CD4-positive, alpha-beta T cell treated with Interleukin-12 subunit alpha and Interleukin-12 subunit beta, for 1 hour (primary cell): ENCODE measurements around the gene ARMC9.
"Not testable (repeated sequence)": the region's sequence is repeated elsewhere in the genome, so short reads cannot be mapped to it uniquely, and the experiment has no call there.

Source experiments
- DNase-seq: peaks from one replicate; pipeline ENCODE4 v3.0.0-alpha.2; 2020

Gene ARMC9

DNA sequence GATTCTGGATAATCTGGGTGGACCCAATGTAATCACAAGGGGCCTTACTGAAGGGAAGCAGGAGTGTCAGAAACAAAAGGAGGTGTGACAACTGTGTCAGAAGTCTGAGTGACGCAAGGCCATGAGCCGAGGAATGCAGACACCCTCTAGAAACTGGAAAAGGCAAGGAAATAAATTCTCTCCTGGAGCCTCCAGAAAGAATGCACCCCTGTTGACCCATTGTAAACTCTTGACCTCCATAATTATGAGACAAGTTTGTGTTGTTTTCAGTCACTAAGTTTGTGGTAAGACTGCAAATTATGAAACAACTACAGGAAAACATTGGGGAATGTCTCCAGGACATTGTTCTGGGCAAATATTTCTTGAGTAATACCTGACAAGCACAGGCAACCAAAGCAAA is 149.7 kb downstream of the ARMC9 start:
- no peak for DNase-seq

DNA sequence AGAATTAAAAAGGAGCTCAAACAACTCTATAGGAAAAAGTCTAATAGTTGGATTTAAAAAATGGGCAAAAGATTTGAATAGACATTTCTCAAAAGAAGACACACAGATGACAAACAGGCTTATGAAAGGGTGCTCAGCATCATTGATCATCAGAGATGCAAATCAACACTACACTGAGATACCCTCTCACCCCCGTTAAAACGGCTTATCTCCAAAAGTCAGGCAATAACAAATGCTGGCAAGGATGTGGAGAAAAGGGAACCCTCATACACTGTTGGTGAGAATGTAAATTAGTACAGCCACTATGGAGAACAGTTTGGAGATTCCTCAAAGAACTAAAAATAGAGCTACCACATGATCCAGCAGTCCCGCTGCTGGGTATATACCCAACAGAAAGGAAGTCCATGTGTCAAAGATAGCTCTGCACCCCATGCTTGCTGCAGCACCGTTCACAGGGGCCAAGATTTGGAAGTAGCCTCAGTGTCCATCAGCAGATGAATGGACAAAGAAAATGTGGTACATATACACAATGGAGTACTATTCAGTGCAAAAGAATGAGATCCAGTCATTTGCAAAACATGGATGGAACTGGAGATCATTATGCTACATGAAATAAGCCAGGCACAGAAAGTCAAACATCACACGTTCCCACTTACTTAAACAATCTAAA is 150.4 kb downstream of the ARMC9 start:
- DNase-seq = no peak

DNA sequence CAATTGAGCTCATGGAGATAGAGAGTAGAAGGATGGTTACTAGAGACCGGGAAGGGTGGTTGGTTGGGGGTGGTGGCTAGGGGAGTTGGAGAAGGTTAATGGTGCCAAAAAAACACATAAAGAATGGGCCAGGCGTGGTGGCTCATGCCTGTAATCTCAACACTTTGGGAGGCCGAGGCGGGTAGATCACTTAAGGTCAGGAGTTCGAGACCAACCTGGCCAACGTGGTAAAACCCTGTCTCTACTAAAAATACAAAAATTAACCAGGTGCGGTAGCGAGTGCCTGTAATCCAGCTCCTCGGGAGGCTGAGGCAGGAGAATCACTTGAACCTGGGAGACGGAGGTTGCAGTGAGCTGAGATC is 150.9 kb downstream of the ARMC9 start:
- DNase-seq = not testable (repeated sequence)

DNA sequence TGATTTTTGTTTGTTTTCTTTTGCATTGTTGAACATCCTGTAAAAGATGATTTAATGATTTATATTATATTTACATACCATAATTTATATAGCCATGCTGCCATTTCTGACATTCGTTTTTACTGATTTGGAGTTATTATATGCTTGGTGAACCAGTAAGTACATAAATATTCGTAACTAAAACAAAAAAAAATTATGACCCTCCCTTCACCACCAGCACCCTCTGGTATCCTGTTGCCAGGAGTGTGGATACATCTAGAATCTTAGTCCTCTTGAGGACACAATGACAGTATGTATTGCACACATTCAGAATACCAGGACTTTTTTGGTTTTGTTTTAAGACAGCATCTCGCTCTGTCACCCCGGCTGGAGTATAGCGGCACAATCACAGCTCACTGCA is 153.2 kb downstream of the ARMC9 start:
- DNase-seq = no peak

DNA sequence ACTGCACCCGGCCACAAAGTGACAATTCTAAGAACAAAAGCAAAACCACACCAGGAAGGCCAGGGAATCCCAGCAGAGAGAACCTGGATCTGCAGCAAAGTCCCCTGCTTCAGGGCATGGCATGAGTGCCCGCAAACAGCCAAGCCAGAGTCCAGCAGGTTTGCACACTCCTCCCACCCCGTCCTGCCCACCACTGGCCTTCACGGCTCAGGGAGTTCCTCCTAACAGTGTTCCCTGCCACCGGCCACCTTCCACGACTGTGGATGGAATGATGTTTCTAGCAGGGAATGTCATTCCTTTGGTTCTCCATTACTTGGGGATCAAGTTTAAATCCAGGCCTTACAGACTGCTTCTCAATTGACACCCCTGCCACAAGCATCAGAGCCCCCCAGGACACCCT is 155.0 kb downstream of the ARMC9 start:
- DNase-seq = no peak

DNA sequence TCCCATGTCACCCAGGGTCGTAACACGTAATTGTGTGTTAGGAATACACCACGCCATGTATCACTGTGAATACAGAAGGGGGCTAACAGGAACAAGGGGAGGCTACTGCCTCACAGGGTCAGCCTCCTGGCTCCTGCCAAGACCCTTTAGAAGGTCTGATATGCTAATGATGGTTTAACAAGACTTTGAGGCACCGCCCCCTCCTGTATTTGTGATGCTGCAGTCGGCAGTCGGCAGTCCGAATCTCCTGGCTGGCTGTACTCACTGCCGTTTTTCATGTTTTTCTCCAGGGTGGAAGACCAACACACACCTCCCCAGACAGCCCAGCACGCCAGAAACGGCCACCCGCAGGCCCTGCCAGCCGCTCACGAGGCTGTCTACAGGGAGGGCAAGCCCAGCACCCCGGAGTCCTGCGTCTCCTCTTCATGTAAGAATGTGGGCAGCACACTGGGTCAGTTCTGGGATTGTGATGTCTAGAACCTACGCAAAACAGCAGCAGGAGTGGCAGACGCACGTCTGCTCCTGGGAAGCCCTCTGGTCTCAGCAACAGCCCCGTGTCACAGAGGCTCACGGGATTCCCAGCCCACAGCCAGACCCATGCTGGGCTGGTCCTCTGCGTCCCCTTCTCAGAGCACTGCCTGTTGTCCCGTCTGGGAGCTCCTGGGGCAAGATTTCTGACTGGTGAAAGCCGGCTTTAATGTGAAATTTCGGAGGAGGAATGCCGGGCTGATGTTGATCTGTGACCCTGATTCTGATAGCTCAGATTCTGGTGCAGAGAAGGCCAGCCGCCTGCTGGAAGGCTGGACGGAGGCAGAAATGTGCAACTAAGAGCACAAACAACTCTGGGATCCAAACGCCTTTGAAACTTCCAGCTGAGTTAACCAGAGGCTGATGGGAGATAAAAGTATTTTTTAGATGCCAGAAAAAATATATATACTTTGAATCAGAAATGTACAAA is 157.4 kb downstream of the ARMC9 start:
- no peak for DNase-seq

DNA sequence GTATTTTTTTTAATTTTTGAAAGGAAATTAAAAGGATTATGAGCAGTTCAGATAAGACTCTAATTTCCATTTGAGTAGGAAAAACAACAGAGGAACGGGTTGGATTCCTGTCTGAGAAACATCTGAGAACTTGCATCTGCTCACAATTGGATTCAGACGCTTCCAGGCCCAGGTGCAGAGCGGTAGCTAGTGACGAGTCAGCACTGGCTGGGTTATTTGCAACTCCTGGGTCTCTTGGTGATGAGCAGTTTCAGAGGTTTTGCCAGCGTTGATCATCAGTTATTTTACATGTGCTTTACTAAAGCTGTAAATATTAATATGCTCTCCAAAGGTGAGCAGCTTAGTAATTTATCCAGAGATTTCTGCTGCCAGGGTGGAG is 158.0 kb downstream of the ARMC9 start:
- DNase-seq = no peak

DNA sequence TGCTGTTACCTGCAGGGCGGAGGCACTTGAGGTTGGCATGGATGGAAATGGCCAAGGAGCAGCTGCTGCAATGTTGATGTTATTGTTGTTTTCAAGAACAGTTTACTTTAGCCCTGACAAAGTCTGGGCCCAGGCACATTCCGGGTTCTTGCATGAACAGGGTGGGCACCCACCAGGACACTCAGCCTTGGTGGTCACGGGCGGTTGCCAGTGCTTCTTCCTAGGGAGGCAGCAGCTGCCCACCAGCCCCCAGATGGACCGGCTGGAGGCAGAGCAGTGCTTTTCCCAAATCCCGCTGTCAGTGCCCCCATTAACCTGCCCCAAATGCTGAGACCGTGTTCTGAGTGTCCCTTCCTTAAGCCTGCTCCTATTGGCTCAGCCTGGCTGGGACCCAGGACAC is 158.6 kb downstream of the ARMC9 start:
- no peak for DNase-seq

DNA sequence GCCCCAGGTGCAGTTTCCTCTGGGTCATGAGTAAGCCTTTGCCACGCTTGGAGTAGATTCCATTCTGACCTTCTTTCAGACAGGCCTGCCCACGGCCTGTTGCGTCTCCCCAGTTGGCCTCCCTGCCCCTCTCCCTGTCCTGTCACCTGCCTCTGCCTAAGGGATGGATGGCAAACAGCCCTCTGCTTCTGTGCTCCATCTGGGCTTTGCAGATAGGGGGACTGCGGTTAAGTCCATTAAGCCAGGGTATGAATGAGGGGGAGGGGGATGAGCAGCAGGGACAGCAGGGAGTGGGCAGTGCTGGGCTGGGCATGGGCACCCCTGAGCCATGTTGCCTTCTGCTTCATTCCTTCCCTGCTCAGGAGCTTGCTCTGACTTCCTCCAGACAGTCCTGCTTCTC is 159.5 kb downstream of the ARMC9 start:
- no peak for DNase-seq

DNA sequence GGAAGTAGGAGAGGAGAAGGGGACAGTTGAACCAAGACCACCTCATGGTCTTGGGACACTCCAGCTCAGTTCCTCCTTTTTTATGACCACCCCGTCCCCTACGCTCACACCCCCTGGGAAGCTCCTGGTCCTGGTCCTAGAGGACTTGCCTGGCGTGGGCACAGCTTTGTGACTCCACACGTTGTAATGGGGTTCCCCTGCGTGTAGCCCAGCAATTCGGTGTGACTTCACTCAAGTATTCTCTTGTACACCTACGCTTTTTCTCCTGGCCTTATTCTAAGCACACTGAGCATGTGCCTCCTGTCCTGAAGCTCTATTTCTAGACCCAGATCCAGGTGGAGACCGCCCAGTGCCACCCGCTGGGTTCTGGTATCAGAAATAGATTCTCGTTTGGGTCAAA is 161.0 kb downstream of the ARMC9 start:
- DNase-seq = no peak

DNA sequence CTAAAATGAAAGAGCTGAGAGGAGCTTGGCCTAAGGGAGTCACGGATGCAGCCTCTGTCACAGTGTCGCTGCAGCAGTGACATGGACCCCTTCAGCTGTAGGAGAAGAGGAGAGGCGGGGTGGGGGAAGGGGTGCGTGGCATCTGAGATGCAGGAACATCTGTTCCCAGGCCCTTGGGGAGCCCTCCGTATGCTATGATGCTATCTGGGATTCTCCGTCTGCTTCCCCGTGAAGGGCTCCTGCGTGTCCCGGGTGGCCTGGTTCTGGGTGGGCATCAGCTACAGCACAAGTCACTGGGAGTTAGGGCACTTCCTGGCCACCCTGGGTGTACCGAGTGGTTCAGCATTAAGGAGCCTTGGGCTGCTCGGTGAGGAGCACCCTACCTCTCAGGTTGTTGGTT is 161.5 kb downstream of the ARMC9 start:
- DNase-seq = no peak

DNA sequence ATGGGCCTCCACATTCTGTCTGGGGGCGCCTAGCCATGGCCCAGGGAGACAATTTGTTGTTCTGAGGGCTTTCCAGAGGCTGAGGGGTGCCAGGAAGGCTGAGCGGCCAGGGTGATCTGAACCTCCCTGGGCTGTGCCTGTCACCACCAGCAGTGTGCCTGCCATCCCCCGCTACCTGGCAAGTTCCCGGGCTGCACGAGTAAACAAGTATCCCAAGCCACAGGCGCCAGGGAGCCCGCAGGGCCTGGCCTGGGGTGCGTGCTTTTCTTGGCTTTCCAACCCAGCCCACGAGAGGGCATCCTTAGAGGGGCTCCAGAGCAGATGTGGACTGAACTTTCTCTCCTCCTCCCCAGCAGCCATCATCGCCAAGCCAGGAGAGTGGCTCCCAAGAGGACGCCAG is 162.0 kb downstream of the ARMC9 start:
- DNase-seq = no peak

DNA sequence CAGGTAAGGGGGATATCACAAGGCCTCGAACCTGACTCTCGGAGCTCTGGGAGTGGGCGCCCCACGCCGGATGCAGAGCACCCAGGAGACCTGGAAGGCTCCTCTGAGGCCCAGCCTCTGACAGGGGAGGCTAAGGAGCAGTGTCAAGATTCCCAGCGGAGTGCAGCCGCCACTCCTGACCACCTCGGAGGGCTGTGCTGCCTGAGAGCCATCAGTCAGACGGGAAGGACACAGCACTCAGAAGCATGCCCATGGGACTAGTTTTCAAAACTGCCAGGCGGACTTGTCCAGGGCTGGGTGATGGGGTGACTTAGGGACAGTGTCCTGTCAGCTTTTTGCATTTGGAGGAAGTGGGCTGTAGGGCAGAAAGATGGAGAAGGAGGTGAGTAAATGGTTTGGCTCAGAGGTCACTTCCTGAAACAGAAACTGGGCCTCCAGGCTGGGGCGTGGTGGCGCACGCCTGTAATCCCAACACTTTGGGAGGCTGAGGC is 162.5 kb downstream of the ARMC9 start:
- no peak for DNase-seq

DNA sequence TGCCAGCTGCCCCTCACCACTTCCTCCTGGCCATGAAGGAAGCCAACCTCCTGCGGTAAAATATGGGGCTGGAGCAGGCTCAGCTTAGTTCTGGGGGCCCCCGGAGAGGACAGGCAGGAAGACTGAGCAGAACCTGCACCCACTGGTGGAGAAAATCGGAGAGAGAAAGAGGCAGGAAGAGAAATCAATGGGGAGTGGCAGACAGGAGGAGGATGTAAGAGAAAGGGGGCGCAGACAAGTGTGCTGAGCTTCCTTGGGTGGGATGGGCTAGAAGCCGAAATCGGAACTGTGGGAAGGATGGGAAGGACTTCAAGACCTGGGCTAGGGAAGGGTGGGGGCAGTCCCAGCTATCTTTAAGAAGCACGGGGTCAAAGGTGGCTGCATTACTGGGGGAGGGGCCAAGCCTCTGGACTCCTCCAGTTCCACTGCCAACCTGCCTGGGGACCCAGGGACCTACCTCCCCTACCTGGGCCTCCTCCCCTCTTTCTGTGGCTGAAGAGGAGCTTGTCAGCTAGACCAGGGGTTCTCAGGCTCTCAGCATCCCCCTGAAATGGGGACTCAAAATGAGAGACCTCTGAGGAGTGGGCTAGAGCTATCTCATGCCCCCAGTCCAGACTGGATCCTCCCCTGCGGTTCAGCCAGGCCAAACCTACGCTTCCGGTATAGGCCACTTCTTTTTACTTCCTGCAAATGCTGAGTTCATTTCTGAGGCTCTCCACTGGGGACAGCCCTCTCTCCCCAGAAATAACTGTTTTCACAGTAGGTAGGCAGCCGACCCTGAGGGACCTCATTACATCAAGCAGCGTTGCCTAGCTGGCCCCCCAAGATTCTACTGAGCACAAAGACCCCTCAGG is 163.5 kb downstream of the ARMC9 start:
- DNase-seq = peak; percentile 24

DNA sequence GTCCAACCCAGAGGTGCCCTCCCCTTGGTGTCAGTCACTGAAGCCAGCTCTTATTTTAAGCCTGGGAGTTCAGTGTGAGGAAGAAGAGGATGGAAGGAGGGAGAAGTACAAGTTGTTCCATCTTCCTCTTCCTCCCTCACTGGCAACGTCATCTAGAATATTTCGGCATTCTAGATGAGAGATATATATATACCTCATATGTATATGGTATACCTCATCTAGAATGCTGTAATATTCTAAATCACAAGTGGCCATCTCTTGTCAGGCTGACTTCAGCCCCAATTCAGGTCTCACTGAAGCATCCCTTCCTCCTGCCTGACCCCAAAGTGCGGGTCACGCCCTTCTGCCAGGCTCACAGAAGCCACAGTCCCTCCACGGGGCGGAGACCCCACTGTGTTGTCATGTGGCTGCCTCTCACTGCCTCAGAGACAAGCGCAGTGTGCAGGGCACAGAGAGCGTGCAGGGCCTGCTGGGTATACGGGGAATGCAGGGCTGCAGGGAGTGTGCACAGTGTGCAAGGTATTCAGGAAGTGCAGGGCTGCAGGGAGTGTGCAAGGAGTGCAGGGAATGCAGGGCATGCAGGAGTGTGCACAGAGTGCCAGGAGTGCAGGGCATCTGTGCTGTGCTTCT is 164.2 kb downstream of the ARMC9 start:
- DNase-seq = no peak

DNA sequence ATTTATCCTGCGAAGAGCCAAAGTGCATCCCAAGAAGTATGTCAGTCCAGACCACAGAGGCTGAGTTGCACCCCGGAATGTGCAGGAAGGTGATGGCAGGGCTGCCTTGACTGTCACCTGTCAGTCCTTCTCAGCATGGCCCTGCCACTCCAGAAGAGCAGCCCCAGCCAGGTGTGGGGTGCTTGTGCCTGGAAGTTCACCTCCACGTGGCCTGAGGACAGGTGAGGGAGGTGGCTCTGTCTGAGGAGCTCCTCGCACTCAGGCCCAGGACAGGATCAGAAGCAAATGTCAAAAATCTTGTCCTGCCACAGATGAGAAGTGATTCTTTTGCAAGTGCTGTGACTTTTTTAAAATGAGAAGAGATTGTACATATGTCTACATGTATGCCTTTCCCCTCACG is 165.6 kb downstream of the ARMC9 start:
- DNase-seq = no peak

DNA sequence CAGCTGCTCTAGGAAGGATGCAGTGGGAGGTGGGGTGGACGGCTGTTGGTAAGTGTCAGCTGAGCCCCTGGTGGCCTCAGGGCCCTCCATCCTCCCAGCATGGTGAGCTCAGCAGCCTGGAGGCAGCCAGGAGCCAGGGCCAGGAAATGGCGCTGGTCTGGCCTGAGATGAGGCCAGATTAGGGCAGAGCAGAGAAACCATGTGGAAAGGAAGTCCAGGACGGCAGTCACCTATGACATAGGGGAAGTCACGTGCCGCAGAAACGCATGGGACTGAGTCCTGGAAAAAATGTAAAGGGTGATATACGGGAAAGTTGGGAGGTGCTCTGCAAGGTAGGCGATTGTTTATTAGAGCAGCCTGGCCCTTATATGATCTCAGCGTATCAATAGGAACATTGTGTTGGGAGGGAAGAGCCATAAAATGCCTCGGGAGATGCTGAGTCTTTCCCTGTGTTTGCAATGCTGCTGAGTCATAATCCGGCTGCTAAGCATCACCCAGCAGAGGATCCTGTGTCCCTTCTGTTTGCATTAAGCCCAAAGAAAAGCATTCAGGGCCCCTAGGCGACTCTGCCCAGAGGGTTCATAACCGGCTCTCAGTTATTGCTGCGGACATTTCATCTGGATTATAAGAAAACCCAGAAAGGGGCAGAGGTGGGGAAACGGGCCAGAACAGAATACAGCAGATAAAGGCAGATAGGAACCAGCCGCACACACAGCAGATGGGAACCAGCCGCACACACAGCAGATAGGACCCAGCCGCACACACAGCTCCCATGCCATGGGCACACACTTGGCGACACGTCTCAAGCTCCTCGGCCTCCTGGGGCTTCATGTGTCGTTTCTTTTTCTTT is 166.8 kb downstream of the ARMC9 start:
- no peak for DNase-seq

DNA sequence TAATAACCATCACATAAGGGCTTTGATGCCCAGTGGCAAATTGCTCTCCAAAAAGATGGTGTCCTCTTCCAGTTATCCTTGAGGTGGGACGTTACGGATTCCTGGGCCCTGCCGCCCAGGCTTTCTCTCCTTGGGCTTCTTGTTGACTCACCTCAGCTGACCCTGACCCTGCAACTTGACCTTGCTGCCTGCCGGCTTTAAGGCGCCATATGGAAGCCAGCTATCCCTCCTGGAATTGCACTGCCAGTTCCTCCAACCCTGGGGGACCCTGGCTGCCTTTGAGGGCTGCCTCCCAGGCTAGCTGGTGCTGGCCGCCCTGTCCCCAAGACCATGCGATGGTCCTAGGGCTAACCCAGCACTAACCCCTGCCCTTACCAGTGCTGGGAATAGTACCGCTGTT is 168.7 kb downstream of the ARMC9 start:
- no peak for DNase-seq

DNA sequence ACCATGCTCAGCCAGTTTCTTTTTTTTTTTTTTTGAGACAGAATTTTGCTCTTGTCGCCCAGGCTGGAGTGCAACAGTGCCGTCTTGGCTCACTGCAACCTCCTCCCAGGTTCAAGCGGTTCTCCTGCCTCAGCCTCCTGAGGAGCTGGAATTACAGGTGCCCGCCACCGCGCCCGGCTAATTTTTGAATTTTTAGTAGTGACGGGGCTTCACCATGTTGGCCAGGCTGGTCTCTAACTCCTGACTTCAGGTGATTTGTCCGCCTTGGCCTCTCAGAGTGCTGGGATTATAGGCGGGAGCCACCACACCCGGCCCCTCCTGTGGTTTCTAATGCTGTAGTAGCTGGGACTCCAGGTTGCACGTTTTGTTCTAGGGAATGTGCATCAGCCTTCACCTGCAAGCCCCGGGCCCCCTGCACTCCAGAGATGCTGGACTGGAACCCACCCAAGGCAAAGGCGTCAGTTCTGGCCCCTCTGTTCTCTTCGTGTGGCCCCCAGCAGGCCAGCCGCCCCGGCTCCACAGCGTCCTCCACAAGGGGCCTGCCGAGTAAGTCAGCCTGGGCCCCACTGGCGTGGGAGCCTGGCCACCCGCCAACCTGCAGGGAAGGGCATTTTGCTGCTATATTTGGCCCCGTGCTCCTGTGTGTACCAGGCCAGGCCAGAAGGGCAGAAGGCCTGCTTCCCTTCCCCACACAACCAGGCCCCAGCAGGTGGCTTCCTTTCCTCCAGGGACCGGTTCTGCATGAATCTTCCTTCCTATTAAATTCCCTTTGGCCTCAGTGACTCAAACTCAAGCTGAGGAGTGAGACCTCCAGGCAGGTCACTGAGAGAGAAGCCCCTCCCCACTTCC is 171.4 kb downstream of the ARMC9 start:
- no peak for DNase-seq

DNA sequence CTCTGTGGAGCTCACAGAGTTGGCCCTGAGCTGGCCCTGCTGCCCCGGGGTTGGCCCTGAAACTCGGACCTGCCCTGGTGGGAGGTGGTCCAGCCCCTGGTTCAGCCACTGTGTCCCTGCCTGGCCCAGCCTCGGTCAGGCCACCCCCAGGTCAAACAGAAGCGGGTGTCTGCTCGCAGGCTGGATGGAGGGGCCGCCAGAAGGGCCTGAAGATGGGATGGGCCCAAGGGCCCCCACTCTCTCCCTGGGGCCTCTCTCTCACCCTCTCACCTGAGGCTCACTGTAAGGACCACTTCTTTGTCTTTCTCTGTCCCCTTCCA is 172.0 kb downstream of the ARMC9 start:
- DNase-seq = no peak

DNA sequence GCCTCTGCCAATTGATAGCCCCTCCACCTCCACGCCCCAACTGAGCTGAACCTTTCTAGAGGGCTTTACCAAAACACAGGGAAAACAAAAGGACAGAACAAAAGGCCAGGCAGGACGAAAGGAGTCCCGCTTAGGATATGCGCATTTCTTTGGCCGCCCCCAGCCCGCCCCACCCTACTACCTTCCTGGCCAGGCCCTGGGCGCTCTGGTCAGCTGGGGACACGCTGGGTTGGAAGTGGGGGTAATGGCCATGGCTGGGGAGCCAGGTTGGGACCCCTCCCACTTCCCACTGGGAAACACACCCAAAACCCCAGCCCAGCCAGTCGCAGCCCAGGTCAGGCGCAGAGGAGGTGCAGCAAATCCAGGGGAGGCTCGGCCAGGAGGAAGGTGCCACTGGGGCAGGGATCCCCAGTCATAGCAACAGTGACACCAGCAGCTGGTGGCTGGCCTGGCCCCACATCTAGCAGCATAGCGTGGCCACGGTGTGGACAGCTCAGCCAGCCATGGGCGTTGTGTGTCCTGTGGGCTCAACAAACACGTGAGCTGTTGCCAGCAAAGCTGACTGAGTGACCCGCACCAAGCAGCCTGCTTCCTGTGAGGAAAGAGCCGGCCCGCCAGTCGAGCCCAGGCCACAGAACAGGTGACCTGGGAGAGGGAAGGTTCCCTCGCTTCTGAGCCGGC is 172.5 kb downstream of the ARMC9 start:
- DNase-seq = no peak
